ENCODE results near the gene CRB2. TPM values are rescaled to one million over a fixed set of nuclear protein-coding genes. Genes with fewer than 3 reads are reported as not detected.
A peak's percentile ranks its signal among the peaks of the same experiment; 100 is the strongest.

CRB2 gene
- total RNA-seq, 1 donor from 2014 or later: 6.8 TPM

- Mint-ChIP-seq H3K4me3 (ENCODE audit: unreplicated experiment) (no peak overlapping the region), H3K4me1 (ENCODE audit: low read depth, unreplicated experiment) (peaks cover 31% of the 10 kb centered on the region), H3K27ac (ENCODE audit: unreplicated experiment) (no peak overlapping the region), H3K9me3 (ENCODE audit: unreplicated experiment) (peaks cover 3% of the 10 kb centered on the region), H3K36me3 (ENCODE audit: unreplicated experiment) (peaks cover 5% of the 10 kb centered on the region), H3K27me3 (ENCODE audit: unreplicated experiment) (peaks cover 9% of the 10 kb centered on the region)
- no peak for TF ChIP-seq CTCF (IDR thresholded peaks at IDR 0.05; ENCODE audit: partially characterized antibody, unreplicated experiment)
- peak; percentile 28 for DNase-seq
Measured at GRCh38 chr9:123414936-123415930, 59.2 kb downstream of the CRB2 start.

- Mint-ChIP-seq H3K9me3 (ENCODE audit: unreplicated experiment) (peaks cover 3% of the 10 kb centered on the region), H3K4me1 (ENCODE audit: low read depth, unreplicated experiment) (peaks cover 31% of the 10 kb centered on the region)
- no peak for TF ChIP-seq CTCF (IDR thresholded peaks at IDR 0.05; ENCODE audit: partially characterized antibody, unreplicated experiment)
Measured at GRCh38 chr9:123416176-123416575, 60.2 kb downstream of the CRB2 start.

GRCh38 chr9:123417289-123418051 lies 61.5 kb downstream of the CRB2 start:
- peaks cover 2% of the 10 kb centered on the region for H3K9me3 Mint-ChIP-seq (ENCODE audit: unreplicated experiment)
- H3K4me3 Mint-ChIP-seq (ENCODE audit: unreplicated experiment): no peak overlapping the region
- no peak overlapping the region for H3K27ac Mint-ChIP-seq (ENCODE audit: unreplicated experiment)
- TF ChIP-seq CTCF (IDR thresholded peaks at IDR 0.05; ENCODE audit: partially characterized antibody, unreplicated experiment): no peak
- H3K4me1 Mint-ChIP-seq (ENCODE audit: low read depth, unreplicated experiment): peaks cover 31% of the 10 kb centered on the region
- peaks cover 5% of the 10 kb centered on the region for H3K36me3 Mint-ChIP-seq (ENCODE audit: unreplicated experiment)
- peaks cover 10% of the 10 kb centered on the region for H3K27me3 Mint-ChIP-seq (ENCODE audit: unreplicated experiment)
- DNase-seq: no peak

More at GRCh38 chr9:123416176-123416575, 60.2 kb downstream of the CRB2 start:
- peaks cover 5% of the 10 kb centered on the region for H3K36me3 Mint-ChIP-seq (ENCODE audit: unreplicated experiment)
- peaks cover 13% of the 10 kb centered on the region for H3K27me3 Mint-ChIP-seq (ENCODE audit: unreplicated experiment)
- H3K27ac Mint-ChIP-seq (ENCODE audit: unreplicated experiment): peak overlapping the region; percentile 48
- DNase-seq: peak; percentile 4
- no peak overlapping the region for H3K4me3 Mint-ChIP-seq (ENCODE audit: unreplicated experiment)

- peaks cover 10% of the 10 kb centered on the region for H3K27me3 Mint-ChIP-seq (ENCODE audit: unreplicated experiment)
- TF ChIP-seq CTCF (IDR thresholded peaks at IDR 0.05; ENCODE audit: partially characterized antibody, unreplicated experiment): no peak
- DNase-seq: no peak
- H3K27ac Mint-ChIP-seq (ENCODE audit: unreplicated experiment): no peak overlapping the region
- H3K9me3 Mint-ChIP-seq (ENCODE audit: unreplicated experiment): peaks cover 2% of the 10 kb centered on the region
- H3K36me3 Mint-ChIP-seq (ENCODE audit: unreplicated experiment): peaks cover 5% of the 10 kb centered on the region
- no peak overlapping the region for H3K4me3 Mint-ChIP-seq (ENCODE audit: unreplicated experiment)
- peaks cover 31% of the 10 kb centered on the region for H3K4me1 Mint-ChIP-seq (ENCODE audit: low read depth, unreplicated experiment)
Measured at GRCh38 chr9:123418052-123418430, 62.0 kb downstream of the CRB2 start.
